GM19468 (cell line): ENCODE data around the gene CHMP4A.
"Not testable (repeated sequence)": the region's sequence is repeated elsewhere in the genome, so short reads cannot be mapped to it uniquely, and the experiment has no call there.

ENCODE experiments used
- ATAC-seq: cut with Tn5 transposase; IDR thresholded peaks from one replicate; pipeline ENCODE4 v1.9.1; 2021; ENCODE audit warnings: mild to moderate bottlenecking, moderate library complexity, moderate number of reproducible peaks; ENCODE audit not compliant: unreplicated experiment; ENCODE audit errors: extremely low read depth

The CHMP4A gene

DNA sequence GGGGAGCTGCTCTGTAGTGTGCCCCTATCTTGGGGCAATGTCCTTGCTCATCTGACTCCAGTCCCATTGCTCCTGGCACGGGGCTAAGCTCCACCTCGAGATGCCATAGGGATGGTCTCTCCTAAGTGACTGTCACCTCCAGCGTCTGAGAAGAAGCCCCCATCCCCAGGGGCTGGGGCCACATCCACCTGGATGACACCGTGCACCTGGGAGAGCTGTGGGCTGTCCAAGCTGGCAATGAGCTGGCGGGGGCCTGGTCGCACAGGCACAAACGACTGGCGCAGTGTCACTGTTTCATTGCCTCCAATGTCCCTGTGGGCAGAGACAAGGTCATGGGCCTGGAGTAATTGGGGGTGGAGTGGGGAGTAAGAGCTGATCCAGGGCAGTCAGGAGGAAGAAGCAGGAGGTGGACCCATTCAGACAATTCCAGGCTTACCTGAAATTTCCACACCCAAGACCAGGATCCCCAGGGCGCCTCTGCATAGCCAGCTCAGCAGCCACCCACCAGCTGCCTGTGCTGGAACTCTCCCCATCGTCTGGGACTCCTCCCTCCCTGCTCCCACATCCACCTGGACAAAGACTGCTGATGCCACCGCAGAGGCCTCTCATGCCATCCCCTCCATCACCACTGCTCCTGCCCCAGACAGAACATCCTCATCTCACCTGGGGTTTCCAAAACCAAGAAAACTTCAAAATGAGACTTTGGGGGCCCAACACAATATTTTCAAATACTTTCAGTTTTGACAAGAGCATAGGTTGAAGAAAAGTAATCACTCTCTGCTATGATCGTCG is 36.1 kb upstream of the CHMP4A start:
- ATAC-seq: no peak

DNA sequence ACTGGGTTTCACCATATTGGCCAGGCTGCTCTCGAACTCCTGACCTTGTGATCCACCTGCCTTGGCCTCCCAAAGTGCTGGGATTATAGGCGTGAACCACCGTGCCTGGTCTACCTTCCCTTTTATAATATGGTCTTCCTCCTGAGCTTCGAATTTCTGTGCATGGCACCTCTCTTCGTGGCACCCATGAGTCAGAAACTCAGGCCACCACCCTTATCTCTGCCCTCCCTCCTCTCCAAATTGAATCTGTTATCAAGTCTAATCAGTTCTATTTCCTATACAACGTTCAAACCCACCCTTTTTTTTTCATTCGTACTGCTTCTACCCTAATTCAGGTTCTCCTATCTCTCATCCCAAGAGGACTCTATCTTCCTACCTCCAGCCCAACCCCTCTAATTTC is 34.1 kb upstream of the CHMP4A start:
- ATAC-seq: no peak

DNA sequence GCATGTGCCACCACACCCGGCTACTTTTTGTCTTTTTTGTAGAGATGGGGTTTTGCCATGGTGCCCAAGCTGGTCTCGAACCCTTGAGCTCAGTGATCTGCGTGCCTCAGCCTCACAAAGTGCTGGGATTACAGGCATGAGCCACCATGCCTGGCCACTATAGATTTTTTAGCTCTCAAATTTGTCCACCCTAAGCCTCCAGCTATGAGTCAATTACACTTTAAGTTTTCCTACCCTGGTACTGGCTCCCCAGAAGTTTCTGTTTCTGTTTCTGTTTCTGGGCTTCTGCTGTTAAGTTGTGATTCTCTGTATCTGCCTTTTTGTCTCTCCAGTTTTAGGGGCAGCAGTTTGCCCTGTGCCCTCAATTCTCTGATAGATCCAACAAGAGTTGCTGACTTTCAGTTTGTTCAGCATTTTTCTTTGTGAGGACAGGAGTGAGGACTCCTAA is 33.5 kb upstream of the CHMP4A start:
- no peak for ATAC-seq

GRCh38 chr14:24245350-24245749 is 32.1 kb upstream of the CHMP4A start:
- ATAC-seq: not testable (repeated sequence)

- no peak for ATAC-seq
Measured at GRCh38 chr14:24243336-24243836, 30.1 kb upstream of the CHMP4A start.

GRCh38 chr14:24241829-24242443 is 28.6 kb upstream of the CHMP4A start:
- ATAC-seq: peak; percentile 70

- no peak for ATAC-seq
Measured at GRCh38 chr14:24240110-24240918, 27.0 kb upstream of the CHMP4A start.

- no peak for ATAC-seq
Measured at GRCh38 chr14:24238527-24239037, 25.3 kb upstream of the CHMP4A start.

- ATAC-seq: no peak
Measured at GRCh38 chr14:24238123-24238522, 24.8 kb upstream of the CHMP4A start.

GRCh38 chr14:24237463-24237955 is 24.2 kb upstream of the CHMP4A start:
- no peak for ATAC-seq

- ATAC-seq: no peak
Measured at GRCh38 chr14:24236689-24237462, 23.6 kb upstream of the CHMP4A start.

- ATAC-seq: no peak
Measured at GRCh38 chr14:24235804-24236688, 22.8 kb upstream of the CHMP4A start.

DNA sequence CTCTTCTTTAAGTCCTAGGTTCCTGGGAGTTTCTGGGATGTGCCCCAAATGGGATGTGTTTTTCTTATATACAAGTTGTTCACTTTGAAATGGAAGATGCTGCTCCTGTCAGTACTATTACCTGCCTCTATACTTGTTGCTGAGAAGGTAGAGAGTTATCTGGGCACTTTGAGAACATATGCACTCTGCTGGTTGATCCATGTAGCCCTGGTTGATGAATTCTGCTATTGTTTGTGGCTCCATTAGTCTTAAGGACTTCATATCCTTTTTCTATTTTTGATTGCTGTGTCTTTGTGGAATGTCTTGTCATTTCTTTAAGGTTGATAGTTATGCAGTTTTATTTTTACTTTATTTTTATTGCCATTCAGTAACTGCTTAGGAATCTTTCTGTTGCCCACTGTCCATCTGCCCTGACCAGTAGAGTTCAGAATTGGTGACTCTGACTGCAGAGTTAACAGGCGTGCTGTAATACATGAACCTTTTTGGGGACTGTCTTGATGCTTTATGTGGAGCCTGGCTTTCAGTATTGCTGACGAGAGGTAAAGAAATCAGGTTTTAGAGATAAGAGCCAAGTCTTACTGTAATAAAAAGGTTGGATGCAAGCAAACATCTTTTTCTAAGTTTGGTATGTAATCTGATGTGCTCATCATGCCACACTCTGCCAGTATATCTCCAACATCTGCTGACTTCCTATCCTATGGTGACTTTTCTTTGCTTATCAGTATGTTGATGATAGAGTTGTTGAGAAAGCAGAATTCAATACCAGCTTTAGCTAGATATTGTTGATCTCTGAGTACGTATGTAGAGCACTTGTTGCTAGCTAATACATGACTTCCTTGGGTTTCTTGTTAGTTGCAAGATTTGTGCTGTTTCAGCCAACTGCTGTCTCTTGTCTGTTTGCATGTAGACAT is 21.1 kb upstream of the CHMP4A start:
- no peak for ATAC-seq

DNA sequence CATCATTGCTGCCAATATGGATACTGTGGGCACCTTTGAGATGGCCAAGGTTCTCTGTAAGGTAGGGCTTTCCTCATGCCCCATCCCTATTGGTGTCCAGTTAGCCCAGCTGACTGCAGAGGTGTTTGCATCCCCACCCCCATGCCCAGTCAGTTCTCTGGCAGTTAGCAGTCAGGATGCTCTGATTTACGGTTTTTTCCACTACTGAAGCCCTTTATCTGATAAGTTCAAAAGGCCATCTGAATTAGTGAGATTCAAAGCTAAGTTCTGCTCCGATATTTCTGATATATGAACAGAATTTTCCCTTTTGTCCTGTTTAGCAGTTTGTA is 20.2 kb upstream of the CHMP4A start:
- ATAC-seq: no peak

DNA sequence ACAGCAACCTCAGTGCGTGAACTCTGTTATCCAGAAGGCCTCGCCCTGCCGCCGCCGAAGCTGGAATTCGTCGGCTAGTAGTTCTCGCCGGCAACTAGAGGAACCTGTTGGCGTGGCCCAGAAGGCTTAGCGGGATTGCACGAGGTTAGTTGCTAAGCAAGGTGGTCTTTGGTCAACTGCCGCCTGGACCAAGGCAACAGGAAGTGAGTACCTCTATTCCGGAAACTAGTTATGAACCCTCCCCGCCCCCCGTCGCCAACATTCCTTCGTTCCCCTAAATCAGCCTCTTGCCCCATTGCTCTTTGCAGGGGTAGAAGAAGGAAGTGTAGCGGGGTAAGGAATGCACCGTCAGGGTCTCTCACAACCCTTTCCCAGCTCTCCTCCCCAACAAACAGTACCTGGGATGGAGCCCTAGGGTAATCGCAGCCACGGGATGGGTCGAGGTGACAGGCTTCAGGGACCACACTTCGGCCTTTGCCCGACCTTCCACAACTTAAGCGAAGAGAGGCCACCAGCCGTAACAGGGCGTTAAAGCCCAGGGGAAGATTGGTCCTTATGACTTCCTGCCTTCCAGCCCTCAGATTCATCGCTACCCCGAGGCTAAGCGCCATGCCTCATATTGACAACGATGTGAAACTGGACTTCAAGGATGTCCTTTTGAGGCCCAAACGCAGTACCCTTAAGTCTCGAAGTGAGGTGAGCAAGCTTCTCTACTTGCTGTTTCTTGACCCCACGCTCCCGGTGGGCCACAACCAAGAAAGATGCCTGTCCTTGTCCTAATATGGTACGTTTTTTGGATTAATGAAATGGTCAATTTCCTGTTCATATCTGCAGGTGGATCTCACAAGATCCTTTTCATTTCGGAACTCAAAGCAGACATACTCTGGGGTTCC is 19.6 kb upstream of the CHMP4A start, which contains the start of gene GMPR2:
GMPR2 (plus strand) TSS at position 285 of the 893 bp plus-strand sequence; CDS start at position 610, 325 bp downstream.
- ATAC-seq: peak; percentile 19

DNA sequence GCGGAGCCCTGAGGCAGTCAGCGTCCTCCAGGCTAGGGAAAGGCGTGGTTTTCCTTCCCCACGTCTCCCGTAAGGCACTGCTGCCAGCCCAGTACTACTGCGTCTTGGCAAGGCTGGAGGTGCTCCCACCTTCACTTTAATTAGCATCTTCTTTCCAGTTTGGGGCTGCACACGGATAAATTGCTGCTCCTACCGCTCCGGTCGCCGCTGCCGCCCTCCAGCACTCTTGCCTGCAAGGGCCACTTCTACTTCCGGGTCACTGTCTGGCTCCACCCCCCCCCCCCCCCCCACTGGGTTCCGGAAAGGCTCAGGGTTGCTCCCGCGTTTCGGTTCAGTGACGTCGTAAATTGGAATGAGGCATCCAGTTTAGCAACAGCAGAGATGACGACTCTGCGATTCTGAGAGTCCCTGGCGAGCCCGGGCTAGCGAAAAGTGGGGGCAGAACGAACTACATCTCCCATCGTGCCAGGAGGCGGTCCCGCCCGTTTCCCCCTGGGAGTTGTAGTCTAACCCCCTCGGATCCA is 18.9 kb upstream of the CHMP4A start, which contains the start of gene NEDD8:
NEDD8 (minus strand) TSS at position 247 of the 524 bp plus-strand sequence; CDS start at position 147, 100 bp downstream.
- peak; percentile 82 for ATAC-seq
